ENCODE data around the gene DNAJC18.
A peak's percentile ranks its signal among the peaks of the same experiment; 100 is the strongest.
"Not testable (repeated sequence)": the region's sequence is repeated elsewhere in the genome, so short reads cannot be mapped to it uniquely, and the experiment has no call there.

The DNAJC18 gene

GRCh38 chr5:139425497-139425896, 13.8 kb downstream of the DNAJC18 start:
- no peak for DNase-seq

GRCh38 chr5:139422307-139422893, 16.9 kb downstream of the DNAJC18 start:
- no peak for DNase-seq

GRCh38 chr5:139419226-139420192, 19.8 kb downstream of the DNAJC18 start:
- no peak for DNase-seq

- no peak for DNase-seq
Measured at GRCh38 chr5:139418793-139419192, 20.5 kb downstream of the DNAJC18 start.

- DNase-seq = peak; percentile 45
Measured at GRCh38 chr5:139417214-139417613, 22.1 kb downstream of the DNAJC18 start.

- DNase-seq = no peak
Measured at GRCh38 chr5:139416651-139417050, 22.7 kb downstream of the DNAJC18 start.

- no peak for DNase-seq
Measured at GRCh38 chr5:139415869-139416268, 23.5 kb downstream of the DNAJC18 start.

GRCh38 chr5:139415221-139415861, 24.0 kb downstream of the DNAJC18 start:
- DNase-seq = no peak

GRCh38 chr5:139414581-139415130, 24.7 kb downstream of the DNAJC18 start:
- DNase-seq = no peak

- no peak for DNase-seq
Measured at GRCh38 chr5:139413963-139414362, 25.4 kb downstream of the DNAJC18 start.

- no peak for DNase-seq
Measured at GRCh38 chr5:139413153-139413552, 26.2 kb downstream of the DNAJC18 start.

- no peak for DNase-seq
Measured at GRCh38 chr5:139410993-139411828, 28.1 kb downstream of the DNAJC18 start.

GRCh38 chr5:139410121-139410992, 29.0 kb downstream of the DNAJC18 start:
- DNase-seq = no peak

- not testable (repeated sequence) for DNase-seq
Measured at GRCh38 chr5:139409116-139409515, 30.2 kb downstream of the DNAJC18 start.

GRCh38 chr5:139408191-139408590, 31.1 kb downstream of the DNAJC18 start:
- DNase-seq = no peak

GRCh38 chr5:139407517-139407916, 31.8 kb downstream of the DNAJC18 start:
- DNase-seq = no peak

- no peak for DNase-seq
Measured at GRCh38 chr5:139406963-139407362, 32.4 kb downstream of the DNAJC18 start.

- no peak for DNase-seq
Measured at GRCh38 chr5:139404484-139404840, 34.9 kb downstream of the DNAJC18 start.

GRCh38 chr5:139403787-139404483, 35.4 kb downstream of the DNAJC18 start, which contains the start of gene SPATA24:
TSS of gene SPATA24 (minus strand) at chr5:139404089. CDS start at chr5:139404060, 29 bp downstream.
- DNase-seq = peak; percentile 84

GRCh38 chr5:139403418-139403786, 35.9 kb downstream of the DNAJC18 start:
- DNase-seq = no peak
